Sciatic nerve (tissue), 2 donors: Measurements from ENCODE around the gene STEAP4. TPM values are rescaled to one million over a fixed set of nuclear protein-coding genes. Genes with fewer than 3 reads are reported as not detected.

Experiments used
- ATAC-seq: fragments of 200-7000 bp; cut with Tn5 transposase; one replicate; pipeline ENCODE4 v1.9.1; 2020; ENCODE audit warnings: mild to moderate bottlenecking, moderate library complexity
- DNase-seq: peaks from one replicate; pipeline ENCODE4 v3.0.0-alpha.2; 2020; ENCODE audit warnings: low spot score
- intact Hi-C: fragments of 100-400 bp; cut with DNase I; formaldehyde crosslinking; loops from one replicate; pipeline ENCODE4 v1.14.2; 2022
- total RNA-seq: library from RNA; stranded (reverse); fragmentation: NEBNext Ultra II Directional; extraction: Animal tissue kit (Norgen Biotek cat#: 25700); gene quantifications from one replicate; pipeline ENCODE4 v1.2.1, GENCODE V29; 2021
- donor health status: DM: no; HTN: no; CAD: no.
- donor health status: DM: no; HTN: no; CAD: no.

Gene STEAP4
- total RNA-seq, 1 donor from 2014 or later, result 189 TPM

- intact Hi-C loops, result no loop called here
- DNase-seq (no peak), ATAC-seq (no peak)
Measured at GRCh38 chr7:88230646-88231045, 76.0 kb downstream of the STEAP4 start.

GRCh38 chr7:88229302-88229995 is 77.2 kb downstream of the STEAP4 start:
- intact Hi-C loops, result no loop called here
- no peak for ATAC-seq
- DNase-seq, result no peak

- intact Hi-C loops, result no loop called here
- no peak for ATAC-seq
- DNase-seq, result no peak
Measured at GRCh38 chr7:88226886-88227516, 79.7 kb downstream of the STEAP4 start.

GRCh38 chr7:88226201-88226600 is 80.5 kb downstream of the STEAP4 start:
- DNase-seq, result no peak
- intact Hi-C loops, result no loop called here
- ATAC-seq, result no peak

GRCh38 chr7:88224601-88225275 is 82.0 kb downstream of the STEAP4 start:
- DNase-seq (no peak), ATAC-seq (no peak)
- intact Hi-C loops, result no loop called here

- intact Hi-C loops, result no loop called here
- DNase-seq (no peak), ATAC-seq (no peak)
Measured at GRCh38 chr7:88223265-88223664, 83.4 kb downstream of the STEAP4 start.

Other genes starting within 250 kb of the STEAP4 start
- gene SRI, start 86.9 kb downstream of the STEAP4 start, total RNA-seq, result 132 TPM